IPS DF 6.9 (cell line): ENCODE results near the gene ZNF750.

Experiments used
- DNase-seq: peaks from one replicate; pipeline ENCODE4 v3.0.0-alpha.2; 2013; ENCODE audit warnings: low read depth, low spot score
- H3K27ac ChIP-seq: one replicate; pipeline ENCODE4 v1.5.1; 2013; ENCODE audit warnings: low read length, control low read depth
- H3K27me3 ChIP-seq: 2 replicates; pipeline ENCODE4 v1.6.1; 2013; ENCODE audit warnings: mild to moderate bottlenecking, low read length; ENCODE audit not compliant: control insufficient read depth, insufficient read depth
- H3K36me3 ChIP-seq: 2 replicates; pipeline ENCODE4 v1.6.1; 2013; ENCODE audit warnings: low read length; ENCODE audit not compliant: control insufficient read depth, insufficient read depth
- H3K4me1 ChIP-seq: 2 replicates; pipeline ENCODE4 v1.6.1; 2013; ENCODE audit warnings: low read length; ENCODE audit not compliant: control insufficient read depth, insufficient read depth
- H3K4me3 ChIP-seq: 2 replicates; pipeline ENCODE4 v1.5.1; 2013; ENCODE audit warnings: mild to moderate bottlenecking, low read length
- H3K9me3 ChIP-seq: 2 replicates; pipeline ENCODE4 v1.6.1; 2013; ENCODE audit warnings: low read length, inconsistent platforms; ENCODE audit not compliant: control insufficient read depth, insufficient read depth
- WGBS: extraction: QIAGEN DNeasy Blood & Tissue Kit; methylation state at CpG from one replicate; pipeline ENCODE4 v1.1.7; 2013; ENCODE audit warnings: mixed read lengths, missing lambda C conversion rate; ENCODE audit not compliant: insufficient read length, insufficient coverage; 5-methylcytosine and 5-hydroxymethylcytosine counted together

The ZNF750 gene

DNA sequence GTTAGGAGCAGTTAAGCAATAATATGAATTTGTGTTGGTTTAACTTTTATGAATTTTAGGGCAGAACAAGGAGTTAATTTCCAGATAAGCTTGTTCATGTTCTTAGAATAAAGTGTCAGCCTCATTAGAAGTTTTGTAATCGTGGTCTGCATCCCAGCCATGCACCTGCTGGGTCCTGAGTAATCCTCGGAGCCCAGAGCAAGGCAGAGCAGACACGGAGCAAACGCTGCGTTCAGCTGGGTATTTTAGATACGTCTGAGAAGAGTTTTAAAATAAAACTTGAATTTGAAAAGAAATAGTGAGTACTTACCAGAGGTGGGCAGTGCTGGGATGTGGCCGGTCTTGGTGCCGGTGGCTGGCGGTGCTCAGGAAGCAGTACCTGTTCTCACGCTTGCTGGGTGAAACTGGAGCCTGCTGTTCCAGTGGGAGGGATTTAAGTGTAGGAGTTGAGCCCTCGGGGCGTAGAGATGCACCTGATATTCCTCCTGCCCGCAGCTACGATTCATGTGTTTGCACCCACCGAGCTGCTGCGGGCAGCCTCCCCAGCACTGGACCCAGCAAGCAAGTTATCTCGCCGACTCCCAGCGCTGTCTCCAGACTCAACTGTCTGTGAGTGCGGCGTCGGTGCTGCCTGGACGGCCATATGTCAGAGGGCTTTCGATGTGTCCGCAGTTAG lies at the start of gene ZNF750:
Gene ZNF750, minus strand, starts transcription at position 406 of the 676 bp plus-strand sequence. CDS start 7,568 bp downstream, outside the sequence.
- Histone ChIP-seq H3K4me3 (no peak within 1 kb of the TSS), H3K27ac (no peak within 1 kb of the TSS), H3K36me3 (no peaks in the 10 kb centered on the region), H3K27me3 (no peaks in the 10 kb centered on the region), H3K9me3 (no peaks in the 10 kb centered on the region), H3K4me1 (peaks cover 6% of the 10 kb centered on the region)
- WGBS = no CpG with 5 or more reads among the region's 25 CpGs
- no peak for DNase-seq

- no peak for DNase-seq
- H3K27ac ChIP-seq = no peak overlapping the region
Measured at GRCh38 chr17:82888583-82889495, 49.0 kb upstream of the ZNF750 start.

DNA sequence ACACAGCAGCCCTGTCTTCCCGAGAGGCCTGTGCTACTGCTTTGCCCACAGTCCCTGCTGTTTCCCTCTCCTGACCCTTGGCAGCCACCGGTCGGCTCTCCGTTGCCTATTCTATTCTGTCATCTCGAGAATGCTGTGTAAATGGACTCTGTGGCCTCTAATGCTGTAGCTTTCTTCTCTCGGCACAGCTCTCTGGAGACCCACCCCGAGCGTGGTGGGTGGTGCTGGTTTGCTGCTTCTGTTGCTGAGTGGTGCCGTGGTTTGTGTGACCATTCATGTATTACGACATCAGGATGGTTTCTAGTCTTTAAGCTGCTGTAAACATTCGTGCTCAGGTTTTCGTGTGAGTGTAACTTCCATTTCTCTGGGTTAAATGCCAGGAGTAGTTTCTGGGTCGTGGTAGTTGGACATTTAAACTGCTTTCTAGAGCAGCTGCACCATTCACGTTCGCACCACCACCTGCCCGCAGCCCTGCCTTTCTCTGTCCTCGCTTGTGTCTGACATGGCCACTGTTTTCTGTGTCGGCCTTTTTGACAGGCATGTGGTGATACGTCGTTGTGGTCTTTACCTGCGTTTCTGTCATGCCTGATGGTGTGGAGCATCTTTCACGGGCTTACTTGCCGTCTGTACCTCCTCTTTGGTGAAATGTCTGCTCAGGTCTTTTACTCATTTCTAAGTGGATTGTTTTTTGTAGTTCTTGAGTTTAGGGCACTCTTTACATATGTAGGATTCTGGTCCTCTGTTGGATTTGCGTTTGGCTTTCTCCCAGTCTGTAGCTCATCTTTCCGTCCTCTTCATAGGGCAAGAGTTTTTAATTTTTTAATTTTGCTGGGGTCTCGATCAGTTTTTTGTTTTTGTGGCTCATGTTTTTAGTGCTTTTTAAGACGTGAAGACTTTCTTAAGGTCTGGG lies 47.7 kb upstream of the ZNF750 start:
- Histone ChIP-seq H3K36me3 (peaks cover 6% of the 10 kb centered on the region; the same call in 1 of the 2 replicates), H3K27me3 (no peaks in the 10 kb centered on the region), H3K9me3 (no peaks in the 10 kb centered on the region), H3K27ac (no peak overlapping the region), H3K4me1 (peaks cover 4% of the 10 kb centered on the region), H3K4me3 (no peak overlapping the region)
- no peak for DNase-seq
- WGBS = no CpG with 5 or more reads among the region's 27 CpGs

More at GRCh38 chr17:82888583-82889495, 49.0 kb upstream of the ZNF750 start:
- Histone ChIP-seq H3K27me3 (no peaks in the 10 kb centered on the region), H3K4me3 (no peak overlapping the region), H3K9me3 (no peaks in the 10 kb centered on the region), H3K4me1 (peaks cover 4% of the 10 kb centered on the region), H3K36me3 (0 out of 2 replicates have a peak, but pooled peaks cover 6% of the 10 kb centered on the region)
- WGBS = no CpG with 5 or more reads among the region's 30 CpGs

GRCh38 chr17:82884970-82885353 lies 45.1 kb upstream of the ZNF750 start:
- Histone ChIP-seq H3K9me3 (no peaks in the 10 kb centered on the region), H3K4me1 (peaks cover 4% of the 10 kb centered on the region), H3K36me3 (peaks cover 5% of the 10 kb centered on the region; the same call in 1 of the 2 replicates), H3K27me3 (no peaks in the 10 kb centered on the region), H3K4me3 (no peak overlapping the region), H3K27ac (no peak overlapping the region)
- DNase-seq = no peak
- WGBS = no CpG with 5 or more reads among the region's 5 CpGs

- Histone ChIP-seq H3K27ac (no peak overlapping the region), H3K9me3 (no peaks in the 10 kb centered on the region), H3K4me3 (no peak overlapping the region), H3K36me3 (peaks cover 4% of the 10 kb centered on the region; the same call in 1 of the 2 replicates), H3K27me3 (no peaks in the 10 kb centered on the region), H3K4me1 (peaks cover 4% of the 10 kb centered on the region)
- WGBS = no CpG with 5 or more reads among the region's 25 CpGs
- no peak for DNase-seq
Measured at GRCh38 chr17:82884341-82884969, 44.6 kb upstream of the ZNF750 start.

- H3K4me1 ChIP-seq = no peaks in the 10 kb centered on the region; the same call in 1 of the 2 replicates
- peaks cover 4% of the 10 kb centered on the region; the same call in 1 of the 2 replicates for H3K36me3 ChIP-seq
- no CpG with 5 or more reads among the region's 23 CpGs for WGBS
Measured at GRCh38 chr17:82883419-82884031, 43.7 kb upstream of the ZNF750 start.

GRCh38 chr17:82882715-82883418 lies 43.0 kb upstream of the ZNF750 start:
- peaks cover 4% of the 10 kb centered on the region; the same call in 1 of the 2 replicates for H3K36me3 ChIP-seq
- H3K4me3 ChIP-seq = no peak overlapping the region
- H3K27ac ChIP-seq = no peak overlapping the region
- no CpG with 5 or more reads among the region's 39 CpGs for WGBS
- H3K27me3 ChIP-seq = no peaks in the 10 kb centered on the region
- no peaks in the 10 kb centered on the region; the same call in 1 of the 2 replicates for H3K4me1 ChIP-seq
- DNase-seq = no peak
- H3K9me3 ChIP-seq = no peaks in the 10 kb centered on the region

More at GRCh38 chr17:82883419-82884031, 43.7 kb upstream of the ZNF750 start:
- no peak for DNase-seq
- H3K27me3 ChIP-seq = no peaks in the 10 kb centered on the region
- H3K9me3 ChIP-seq = no peaks in the 10 kb centered on the region
- H3K27ac ChIP-seq = no peak overlapping the region
- H3K4me3 ChIP-seq = no peak overlapping the region

DNA sequence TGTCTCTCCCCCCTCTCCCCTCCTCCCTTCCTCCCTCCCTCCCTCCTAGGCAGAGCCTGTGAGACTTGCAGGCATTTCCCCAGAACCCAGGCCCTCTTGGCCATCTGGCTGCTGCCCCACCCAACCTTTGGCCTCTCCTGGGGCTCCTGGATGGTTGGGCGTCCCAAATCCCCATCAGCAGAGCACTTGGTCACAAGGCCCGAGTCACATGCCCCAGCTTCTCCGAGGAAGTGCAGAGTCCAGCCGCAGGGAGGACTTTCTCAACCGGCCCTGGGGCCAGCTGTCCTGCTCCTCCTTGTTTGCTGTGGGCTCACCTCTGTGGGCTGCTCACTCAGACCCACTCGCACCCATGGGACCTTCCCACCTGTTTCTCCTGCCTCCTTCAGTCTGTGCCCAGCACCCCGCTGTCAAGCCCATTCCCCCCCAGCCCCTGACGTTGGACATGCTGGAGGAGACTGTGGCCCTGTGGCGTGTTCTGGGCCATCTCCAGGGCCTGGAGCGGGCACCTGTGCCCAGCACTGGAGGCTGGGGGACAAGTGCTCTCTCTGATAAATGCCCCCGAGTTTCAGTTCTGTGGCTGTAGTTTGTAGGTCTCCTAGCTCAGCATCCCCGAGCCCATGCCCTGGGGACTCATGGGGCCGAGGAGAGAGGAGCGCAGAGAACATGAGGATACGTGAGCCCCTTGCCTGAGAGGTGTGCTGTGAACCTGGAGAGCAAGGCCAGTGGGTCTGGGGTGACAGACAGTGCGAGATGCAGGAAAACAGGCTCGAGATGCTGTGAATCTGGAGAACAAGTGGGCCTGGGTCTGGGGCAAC lies 42.3 kb upstream of the ZNF750 start:
- no peak overlapping the region for H3K27ac ChIP-seq
- H3K36me3 ChIP-seq = peaks cover 4% of the 10 kb centered on the region; the same call in 1 of the 2 replicates
- H3K4me1 ChIP-seq = no peaks in the 10 kb centered on the region; the same call in 1 of the 2 replicates
- WGBS = no CpG with 5 or more reads among the region's 17 CpGs
- no peak overlapping the region for H3K4me3 ChIP-seq
- H3K9me3 ChIP-seq = no peaks in the 10 kb centered on the region
- no peaks in the 10 kb centered on the region for H3K27me3 ChIP-seq
- DNase-seq = no peak
